GM12872 (cell line): ENCODE data around the gene ZNF625.
A peak's percentile ranks its signal among the peaks of the same experiment; 100 is the strongest.

Experiments used
- TF ChIP-seq, protein P1 (sequence below): IDR thresholded peaks from 3 replicates; pipeline ENCODE4 v1.5.1; 2011; ENCODE audit warnings: low read depth, mild to moderate bottlenecking, low read length, moderate library complexity; ENCODE audit not compliant: insufficient read depth

Gene ZNF625

DNA sequence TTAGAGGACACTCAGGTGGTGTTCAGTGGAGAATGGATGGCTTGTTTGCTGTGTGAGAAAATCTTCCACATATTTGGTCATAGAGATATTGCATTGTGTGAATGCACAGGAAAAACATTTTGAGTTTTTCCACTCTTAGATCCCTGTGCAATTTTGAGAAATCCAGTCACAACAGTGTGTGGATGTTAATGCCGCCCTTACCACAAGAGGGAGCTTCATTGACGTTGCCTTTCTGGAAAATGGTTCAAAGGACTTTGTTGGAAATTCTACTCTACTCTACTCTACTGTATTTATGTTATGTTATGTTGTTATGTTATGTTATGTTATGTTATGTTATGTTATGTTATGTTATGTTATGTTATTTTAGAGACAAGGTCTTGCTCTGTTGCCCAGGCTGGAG lies 29.8 kb downstream of the ZNF625 start:
- TF ChIP-seq, protein P1, sequence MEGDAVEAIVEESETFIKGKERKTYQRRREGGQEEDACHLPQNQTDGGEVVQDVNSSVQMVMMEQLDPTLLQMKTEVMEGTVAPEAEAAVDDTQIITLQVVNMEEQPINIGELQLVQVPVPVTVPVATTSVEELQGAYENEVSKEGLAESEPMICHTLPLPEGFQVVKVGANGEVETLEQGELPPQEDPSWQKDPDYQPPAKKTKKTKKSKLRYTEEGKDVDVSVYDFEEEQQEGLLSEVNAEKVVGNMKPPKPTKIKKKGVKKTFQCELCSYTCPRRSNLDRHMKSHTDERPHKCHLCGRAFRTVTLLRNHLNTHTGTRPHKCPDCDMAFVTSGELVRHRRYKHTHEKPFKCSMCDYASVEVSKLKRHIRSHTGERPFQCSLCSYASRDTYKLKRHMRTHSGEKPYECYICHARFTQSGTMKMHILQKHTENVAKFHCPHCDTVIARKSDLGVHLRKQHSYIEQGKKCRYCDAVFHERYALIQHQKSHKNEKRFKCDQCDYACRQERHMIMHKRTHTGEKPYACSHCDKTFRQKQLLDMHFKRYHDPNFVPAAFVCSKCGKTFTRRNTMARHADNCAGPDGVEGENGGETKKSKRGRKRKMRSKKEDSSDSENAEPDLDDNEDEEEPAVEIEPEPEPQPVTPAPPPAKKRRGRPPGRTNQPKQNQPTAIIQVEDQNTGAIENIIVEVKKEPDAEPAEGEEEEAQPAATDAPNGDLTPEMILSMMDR = peak; percentile 47; the same call in 2 of the 3 replicates

DNA sequence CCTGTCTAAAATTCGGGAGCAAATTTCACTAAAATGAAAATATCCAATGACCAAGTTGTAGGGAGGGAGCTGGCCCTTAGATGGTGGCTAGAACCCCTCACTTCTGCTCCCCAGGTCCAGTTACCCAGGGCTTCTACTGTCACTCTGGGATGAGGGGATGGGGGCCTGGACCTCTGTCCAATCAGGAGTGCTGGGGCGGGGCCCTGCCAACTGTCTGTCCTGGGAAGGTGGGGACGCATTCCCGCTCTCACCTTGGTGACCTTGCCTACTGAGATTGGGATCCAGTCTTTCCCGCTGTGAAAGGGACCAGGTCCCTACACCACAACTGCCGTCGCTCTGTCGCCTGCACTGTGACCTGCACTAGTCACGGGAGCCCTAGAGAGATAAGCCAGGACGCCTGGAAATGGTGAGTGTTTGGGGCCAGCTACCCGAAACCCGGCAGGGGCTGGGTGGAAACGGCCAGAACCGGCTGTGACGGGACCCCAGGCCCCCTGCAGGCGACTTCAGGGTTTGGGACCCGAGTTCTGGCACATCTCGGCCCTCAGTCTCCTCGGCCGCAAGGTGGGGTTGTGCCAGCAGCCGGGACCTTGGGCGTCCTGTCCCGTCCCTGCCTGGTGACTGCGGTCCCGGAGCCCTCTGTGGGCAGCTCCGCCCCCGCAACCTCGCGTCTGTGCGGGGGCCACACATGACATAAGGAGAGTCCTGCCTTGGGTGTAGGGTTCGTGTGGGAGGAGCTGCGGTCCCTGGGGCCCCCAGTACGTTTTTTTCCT lies 39.1 kb downstream of the ZNF625 start:
- TF ChIP-seq, protein P1 = no peak

DNA sequence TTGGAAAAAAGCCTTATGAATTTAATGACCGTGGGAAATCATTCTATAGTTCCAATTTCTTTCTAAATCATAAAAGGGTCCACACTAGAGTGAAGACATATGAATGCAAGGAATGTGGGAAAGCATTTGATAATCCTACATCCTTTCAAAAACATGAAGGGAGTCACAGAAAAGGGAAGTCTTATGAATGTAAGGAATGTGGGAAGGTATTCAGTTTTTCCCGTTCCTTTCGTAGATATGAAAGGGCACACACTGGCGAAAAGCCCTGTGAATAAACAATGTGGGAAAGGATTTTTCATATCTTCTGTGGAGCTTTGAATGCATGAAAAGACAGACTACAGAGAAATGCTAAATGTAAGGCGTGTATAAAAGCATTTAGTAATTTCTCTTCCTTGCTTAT lies 43.4 kb downstream of the ZNF625 start:
- TF ChIP-seq, protein P1 = no peak

DNA sequence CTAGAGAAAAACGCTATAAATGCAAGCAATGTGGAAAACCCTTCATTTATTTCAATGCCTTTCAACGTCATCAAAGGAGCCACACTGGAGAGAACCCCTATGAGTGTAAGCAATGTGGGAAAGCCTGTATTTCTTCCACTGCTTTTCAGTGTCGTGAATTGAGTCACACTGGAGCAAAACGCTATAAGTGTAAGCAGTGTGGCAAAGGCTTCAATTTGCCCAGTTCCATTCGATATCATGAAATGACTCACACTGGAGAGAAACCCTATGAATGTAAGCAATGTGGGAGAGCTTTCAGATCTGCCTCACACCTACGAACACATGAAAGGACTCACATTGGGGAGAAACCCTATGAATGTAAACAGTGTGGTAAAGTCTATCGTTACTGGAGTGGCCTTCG lies 43.8 kb downstream of the ZNF625 start:
- TF ChIP-seq, protein P1 = no peak

DNA sequence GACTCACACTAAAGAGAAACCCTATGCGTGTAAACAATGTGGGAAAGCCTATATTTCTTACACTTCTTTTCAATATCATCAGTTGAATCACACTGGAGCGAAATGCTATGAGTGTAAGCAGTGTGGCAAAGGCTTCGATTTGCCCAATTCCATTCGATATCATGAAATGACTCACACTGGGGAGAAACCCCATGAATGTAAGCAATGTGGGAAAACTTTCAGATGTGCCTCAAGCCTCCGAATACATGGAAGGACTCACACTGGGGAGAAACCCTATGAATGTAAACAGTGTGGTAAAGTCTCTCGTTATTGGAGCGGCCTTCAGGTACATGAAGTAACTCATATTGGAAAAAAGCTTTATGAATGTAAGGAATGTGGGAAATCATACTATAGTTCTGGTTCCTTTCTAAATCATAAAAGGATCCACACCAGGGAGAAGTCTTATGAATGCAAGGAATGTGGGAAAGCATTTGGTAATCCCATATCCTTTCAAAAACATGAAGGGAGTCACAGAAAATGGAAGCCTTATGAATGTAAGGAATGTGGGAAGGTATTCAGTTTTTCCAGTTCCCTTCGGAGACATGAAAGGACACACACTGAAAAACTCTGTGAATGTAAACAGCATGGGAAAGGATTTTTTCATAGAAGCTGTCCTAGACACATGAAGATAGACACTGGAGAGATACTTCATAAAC lies 44.4 kb downstream of the ZNF625 start:
- TF ChIP-seq, protein P1 = no peak

DNA sequence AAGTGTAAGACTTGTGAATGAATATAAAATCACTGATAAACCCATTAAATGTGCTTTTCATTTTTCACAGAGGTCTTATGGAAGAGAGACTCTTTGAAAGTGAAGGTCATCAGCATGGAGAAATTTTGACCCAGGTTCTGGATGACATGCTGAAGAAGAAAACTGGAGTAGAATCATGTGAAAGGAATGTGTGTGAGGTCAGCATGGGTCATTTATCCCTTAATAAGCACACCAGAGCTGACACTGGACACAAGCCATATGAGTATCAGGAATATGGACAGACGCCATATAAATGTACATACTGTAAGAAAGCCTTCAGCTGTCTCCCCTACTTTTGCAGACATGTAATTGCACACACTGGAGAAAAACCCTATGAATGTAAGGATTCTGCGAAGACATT lies 45.4 kb downstream of the ZNF625 start:
- TF ChIP-seq, protein P1 = no peak

DNA sequence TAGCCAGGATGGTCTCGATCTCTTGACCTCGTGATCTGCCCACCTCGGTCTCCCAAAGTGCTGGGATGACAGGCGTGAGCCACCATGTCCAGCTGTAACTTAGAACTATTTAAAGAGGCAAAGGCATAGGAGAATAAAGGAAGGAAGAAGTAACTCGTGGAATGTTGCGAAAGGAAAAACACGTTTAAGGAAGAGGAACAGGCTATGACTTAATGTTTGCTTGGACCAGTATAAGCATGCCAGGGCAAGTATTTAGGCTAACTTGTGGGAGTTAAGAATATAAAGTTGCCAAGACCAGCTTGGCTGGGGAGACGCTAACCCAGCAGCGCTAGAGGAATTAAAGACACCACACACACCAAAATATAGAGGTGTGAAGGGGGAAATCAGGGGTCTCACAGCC lies 58.5 kb downstream of the ZNF625 start:
- TF ChIP-seq, protein P1 = no peak
